ENCODE results near the gene UCP3. TPM values are rescaled to one million over a fixed set of nuclear protein-coding genes. Genes with fewer than 3 reads are reported as not detected.
A peak's percentile ranks its signal among the peaks of the same experiment; 100 is the strongest.

The UCP3 gene
- total and polyA plus RNA-seq, 12 donors, result 0.61 to 12.6 (median 1.6) TPM

DNA sequence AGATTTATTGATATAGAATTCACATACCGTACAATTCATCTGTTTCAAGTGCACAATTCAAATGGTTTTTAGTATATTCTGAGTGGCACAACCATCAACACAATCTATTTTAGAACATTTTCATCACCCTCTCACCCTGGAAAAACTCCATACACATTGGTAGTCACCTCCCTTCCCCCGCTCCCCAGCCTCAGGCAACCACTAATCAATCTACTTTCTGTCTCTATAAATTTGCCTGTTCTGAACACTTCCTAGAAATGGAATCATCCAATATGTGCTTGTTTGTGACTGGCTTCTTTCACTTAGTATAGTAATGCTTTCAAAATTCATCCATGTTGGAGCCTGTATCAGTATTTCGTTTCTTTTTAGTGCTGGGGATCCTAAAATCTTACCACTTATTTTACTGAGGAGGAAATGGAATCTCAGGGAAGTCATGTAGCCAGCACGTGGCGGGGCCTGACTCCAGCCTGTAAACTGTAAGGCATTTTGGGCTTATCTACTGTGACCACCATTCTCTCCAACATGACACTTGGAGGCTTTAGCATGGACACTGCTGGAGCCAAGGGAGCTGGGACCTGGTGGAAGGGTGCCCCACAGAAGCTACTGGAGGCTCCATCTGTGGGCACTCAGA lies 905 bp upstream of the UCP3 start:
- intact Hi-C loops (cut with DNase I), result no loop called here
- TF ChIP-seq, protein P1, sequence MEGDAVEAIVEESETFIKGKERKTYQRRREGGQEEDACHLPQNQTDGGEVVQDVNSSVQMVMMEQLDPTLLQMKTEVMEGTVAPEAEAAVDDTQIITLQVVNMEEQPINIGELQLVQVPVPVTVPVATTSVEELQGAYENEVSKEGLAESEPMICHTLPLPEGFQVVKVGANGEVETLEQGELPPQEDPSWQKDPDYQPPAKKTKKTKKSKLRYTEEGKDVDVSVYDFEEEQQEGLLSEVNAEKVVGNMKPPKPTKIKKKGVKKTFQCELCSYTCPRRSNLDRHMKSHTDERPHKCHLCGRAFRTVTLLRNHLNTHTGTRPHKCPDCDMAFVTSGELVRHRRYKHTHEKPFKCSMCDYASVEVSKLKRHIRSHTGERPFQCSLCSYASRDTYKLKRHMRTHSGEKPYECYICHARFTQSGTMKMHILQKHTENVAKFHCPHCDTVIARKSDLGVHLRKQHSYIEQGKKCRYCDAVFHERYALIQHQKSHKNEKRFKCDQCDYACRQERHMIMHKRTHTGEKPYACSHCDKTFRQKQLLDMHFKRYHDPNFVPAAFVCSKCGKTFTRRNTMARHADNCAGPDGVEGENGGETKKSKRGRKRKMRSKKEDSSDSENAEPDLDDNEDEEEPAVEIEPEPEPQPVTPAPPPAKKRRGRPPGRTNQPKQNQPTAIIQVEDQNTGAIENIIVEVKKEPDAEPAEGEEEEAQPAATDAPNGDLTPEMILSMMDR (IDR thresholded peaks at IDR 0.05), result no peak
- DNase-seq, result no peak
- Histone ChIP-seq H3K4me3 (no peak overlapping the region), H3K4me1 (peaks cover 0 to 67% (median 26%) of the 10 kb centered on the region in 9 donors), H3K36me3 (peaks cover 0 to 40% (median 0%) of the 10 kb centered on the region in 9 donors), H3K27me3 (no peaks in the 10 kb centered on the region), H3K27ac (peak overlapping the region in 3 of 10 donors; percentile 14 to 65 (median 30)), H3K9me3 (no peaks in the 10 kb centered on the region)
- WGBS, 2 donors, result 68 to 75% methylated on average over 5 of the region's 5 CpGs
- ATAC-seq, result no peak

GRCh38 chr11:74009230-74009547 lies 304 bp upstream of the UCP3 start:
- no peak for DNase-seq
- Histone ChIP-seq H3K36me3 (peaks cover 0 to 46% (median 0%) of the 10 kb centered on the region in 9 donors), H3K27me3 (no peaks in the 10 kb centered on the region), H3K27ac (peak overlapping the region in 2 of 10 donors; percentile 65 to 68), H3K4me3 (no peak overlapping the region), H3K4me1 (peaks cover 0 to 67% (median 26%) of the 10 kb centered on the region in 9 donors), H3K9me3 (no peaks in the 10 kb centered on the region)
- no peak for ATAC-seq
- WGBS, 2 donors, result 57 to 76% methylated on average over 3 of the region's 3 CpGs
- TF ChIP-seq, protein P1 (IDR thresholded peaks at IDR 0.05), result no peak
- intact Hi-C loops (cut with DNase I), result no loop called here

GRCh38 chr11:74007691-74008372 lies 1.1 kb downstream of the UCP3 start:
- H3K4me3 ChIP-seq, result no peak overlapping the region
- no peaks in the 10 kb centered on the region for H3K27me3 ChIP-seq
- peaks cover 0 to 67% (median 26%) of the 10 kb centered on the region in 9 donors for H3K4me1 ChIP-seq
- H3K9me3 ChIP-seq, result no peaks in the 10 kb centered on the region
- no peak for DNase-seq
- peaks cover 0 to 47% (median 0%) of the 10 kb centered on the region in 9 donors for H3K36me3 ChIP-seq
- intact Hi-C loops (cut with DNase I), result no loop called here
- WGBS, 2 donors, result 65 to 74% methylated on average over 6 of the region's 6 CpGs
- ATAC-seq, result peak in 5 of 8 donors; percentile 40 to 59 (median 45)
- TF ChIP-seq, protein P1 (IDR thresholded peaks at IDR 0.05), result no peak
- H3K27ac ChIP-seq, result peak overlapping the region in 9 of 10 donors; percentile 22 to 68 (median 50)

- peaks cover 0 to 47% (median 0%) of the 10 kb centered on the region in 9 donors for H3K36me3 ChIP-seq
- H3K4me3 ChIP-seq, result no peak overlapping the region
- no peaks in the 10 kb centered on the region for H3K27me3 ChIP-seq
- no peak overlapping the region for H3K27ac ChIP-seq
- DNase-seq (no peak), ATAC-seq (no peak)
- H3K4me1 ChIP-seq, result peaks cover 0 to 58% (median 26%) of the 10 kb centered on the region in 9 donors
- no peaks in the 10 kb centered on the region for H3K9me3 ChIP-seq
- 85 to 88% methylated on average over 7 of the region's 7 CpGs for WGBS, 2 donors
- intact Hi-C loops (cut with DNase I), result no loop called here
- TF ChIP-seq, protein P1 (IDR thresholded peaks at IDR 0.05), result no peak
Observed at GRCh38 chr11:74006743-74007304, 2.1 kb downstream of the UCP3 start.

Data from heart right ventricle (tissue), 16 donors.